ENCODE measurements around the gene GNA15.
"Not testable (repeated sequence)": the region's sequence is repeated elsewhere in the genome, so short reads cannot be mapped to it uniquely, and the experiment has no call there.

Gene GNA15

DNA sequence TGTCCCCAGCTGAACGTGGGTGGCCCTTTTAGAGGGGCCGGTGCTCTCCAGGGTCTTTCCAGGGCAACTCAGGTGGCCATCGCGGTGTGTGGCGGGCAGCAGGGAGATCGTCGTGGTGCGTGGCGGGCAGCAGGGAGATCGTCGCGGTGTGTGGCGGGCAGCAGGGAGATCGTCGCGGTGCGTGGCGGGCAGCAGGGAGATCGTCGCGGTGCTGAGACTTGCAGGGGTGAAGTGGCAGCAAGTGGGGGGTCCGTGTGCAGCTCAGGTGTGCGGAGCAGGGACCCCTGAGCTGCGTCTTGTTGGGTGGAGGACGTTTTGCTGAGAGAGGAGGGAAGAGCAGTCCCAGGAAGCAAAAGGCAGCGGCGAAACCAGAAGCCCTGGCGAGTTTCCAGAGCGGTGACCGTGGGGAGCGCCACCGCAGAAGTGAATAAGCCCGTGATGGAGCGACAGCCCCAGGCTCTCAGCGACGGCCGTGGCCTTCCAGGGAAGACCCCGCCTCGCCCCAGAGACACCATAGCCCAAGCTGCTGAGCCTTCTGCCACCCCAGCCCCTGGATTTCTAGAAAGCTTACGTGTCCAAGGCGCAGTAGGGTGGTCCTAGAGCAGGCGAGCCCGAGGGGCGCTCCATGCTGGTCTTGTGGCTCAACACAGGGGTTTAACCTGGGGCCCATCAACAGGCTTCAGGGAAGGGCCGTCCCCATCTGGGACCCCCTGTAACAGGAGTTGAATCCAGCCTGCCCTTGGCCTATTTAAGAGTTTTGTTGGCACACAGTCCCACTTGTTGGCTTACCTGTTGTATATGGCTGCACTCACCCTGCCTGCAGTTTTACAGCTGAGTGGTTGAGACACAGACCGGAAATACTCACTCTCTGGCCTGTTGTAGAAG, 55.3 kb downstream of the GNA15 start:
- H3K4me3 ChIP-seq (replicated peaks; ENCODE audit: low read depth, low read length), result no peak overlapping the region
- no peak for DNase-seq (ENCODE audit: low read depth)
- no peak for TF ChIP-seq CTCF (IDR thresholded peaks at IDR 0.05; ENCODE audit: low read length, missing control alignments)

- DNase-seq (ENCODE audit: low read depth); H3K4me3 ChIP-seq (replicated peaks; ENCODE audit: low read depth, low read length): not testable (repeated sequence)
Measured at GRCh38 chr19:3191806-3192104, 55.9 kb downstream of the GNA15 start.

GRCh38 chr19:3192228-3192635, 56.4 kb downstream of the GNA15 start:
- no peak overlapping the region for H3K4me3 ChIP-seq (replicated peaks; ENCODE audit: low read depth, low read length)
- DNase-seq (ENCODE audit: low read depth), result no peak
- no peak for TF ChIP-seq CTCF (IDR thresholded peaks at IDR 0.05; ENCODE audit: low read length, missing control alignments)

- no peak for DNase-seq (ENCODE audit: low read depth)
- H3K4me3 ChIP-seq (replicated peaks; ENCODE audit: low read depth, low read length), result no peak overlapping the region
- TF ChIP-seq CTCF (IDR thresholded peaks at IDR 0.05; ENCODE audit: low read length, missing control alignments), result no peak
Measured at GRCh38 chr19:3192684-3193083, 56.9 kb downstream of the GNA15 start.

- TF ChIP-seq CTCF (IDR thresholded peaks at IDR 0.05; ENCODE audit: low read length, missing control alignments), result no peak
- no peak overlapping the region for H3K4me3 ChIP-seq (replicated peaks; ENCODE audit: low read depth, low read length)
- no peak for DNase-seq (ENCODE audit: low read depth)
Measured at GRCh38 chr19:3193256-3194105, 57.6 kb downstream of the GNA15 start.

GRCh38 chr19:3194106-3195087, 58.6 kb downstream of the GNA15 start:
- TF ChIP-seq CTCF (IDR thresholded peaks at IDR 0.05; ENCODE audit: low read length, missing control alignments), result no peak
- H3K4me3 ChIP-seq (replicated peaks; ENCODE audit: low read depth, low read length), result no peak overlapping the region
- DNase-seq (ENCODE audit: low read depth), result peak; percentile 9

Data from fibroblast of pulmonary artery (primary cell).